KMS-11 (cell line): ENCODE results near the gene AOC1.

Experiments used
- H2AFZ ChIP-seq: fragments of 200-600 bp; sonication (generic); 2 replicates; pipeline ENCODE4 v1.6.1; 2016; ENCODE audit warnings: antibody characterized with exemption, mixed run types, low read depth
- H3K27ac ChIP-seq: fragments of 200-600 bp; sonication (generic); 2 replicates; pipeline ENCODE4 v1.6.1; 2016; ENCODE audit warnings: mild to moderate bottlenecking, mixed run types
- H3K27me3 ChIP-seq: fragments of 200-600 bp; sonication (generic); 2 replicates; pipeline ENCODE4 v1.6.1; 2017; ENCODE audit warnings: mild to moderate bottlenecking, low read depth, mixed run types, moderate library complexity; ENCODE audit not compliant: insufficient read depth
- H3K36me3 ChIP-seq: fragments of 200-600 bp; sonication (generic); 2 replicates; pipeline ENCODE4 v1.6.1; 2017; ENCODE audit warnings: mild to moderate bottlenecking, mixed run types; ENCODE audit not compliant: insufficient read depth
- H3K4me1 ChIP-seq: fragments of 200-600 bp; sonication (generic); 2 replicates; pipeline ENCODE4 v1.6.1; 2016; ENCODE audit warnings: mild to moderate bottlenecking, low read depth, mixed run types; ENCODE audit not compliant: poor library complexity, severe bottlenecking
- H3K4me2 ChIP-seq: fragments of 200-600 bp; sonication (generic); 2 replicates; pipeline ENCODE4 v1.7.0; 2016; ENCODE audit warnings: mild to moderate bottlenecking, mixed run types
- H3K4me3 ChIP-seq: fragments of 200-600 bp; sonication (generic); IDR thresholded peaks from 2 replicates; pipeline ENCODE4 v1.6.1; 2017; ENCODE audit warnings: low read depth, low read length, mixed read lengths; ENCODE audit not compliant: insufficient read depth
- H3K79me2 ChIP-seq: fragments of 200-600 bp; sonication (generic); 2 replicates; pipeline ENCODE4 v1.6.1; 2016; ENCODE audit warnings: low read depth, mixed run types; ENCODE audit not compliant: insufficient read depth
- H3K9ac ChIP-seq: fragments of 200-600 bp; sonication (generic); 2 replicates; pipeline ENCODE4 v1.6.1; 2016; ENCODE audit warnings: mild to moderate bottlenecking, mixed run types
- H4K20me1 ChIP-seq: fragments of 200-600 bp; sonication (generic); 2 replicates; pipeline ENCODE4 v1.6.1; 2016; ENCODE audit warnings: mild to moderate bottlenecking, mixed run types; ENCODE audit not compliant: insufficient read depth
- CTCF ChIP-seq: fragments of 200-600 bp; sonication (generic); conservative IDR thresholded peaks from 2 replicates; pipeline ENCODE4 v1.6.1; 2017; ENCODE audit warnings: low read depth, mild to moderate bottlenecking, antibody characterized with exemption, low read length, moderate library complexity, mixed read lengths

The AOC1 gene

GRCh38 chr7:150824379-150825177 is 27.7 kb upstream of the AOC1 start:
- TF ChIP-seq CTCF = no peak
- H3K9ac ChIP-seq = no peak overlapping the region
- no peak overlapping the region for H3K4me2 ChIP-seq
- no peaks in the 10 kb centered on the region for H3K27me3 ChIP-seq
- no peak overlapping the region for H3K4me3 ChIP-seq
- H2AFZ ChIP-seq = no peak overlapping the region
- no peaks in the 10 kb centered on the region for H4K20me1 ChIP-seq
- no peaks in the 10 kb centered on the region for H3K79me2 ChIP-seq
- no peaks in the 10 kb centered on the region for H3K36me3 ChIP-seq
- no peaks in the 10 kb centered on the region for H3K4me1 ChIP-seq
- H3K27ac ChIP-seq = no peak overlapping the region

GRCh38 chr7:150826061-150826849 is 26.1 kb upstream of the AOC1 start:
- H3K4me1 ChIP-seq = no peaks in the 10 kb centered on the region
- TF ChIP-seq CTCF = no peak
- no peaks in the 10 kb centered on the region for H4K20me1 ChIP-seq
- no peak overlapping the region for H3K9ac ChIP-seq
- H3K4me3 ChIP-seq = no peak overlapping the region
- no peak overlapping the region for H3K4me2 ChIP-seq
- no peaks in the 10 kb centered on the region for H3K27me3 ChIP-seq
- H3K79me2 ChIP-seq = no peaks in the 10 kb centered on the region
- H2AFZ ChIP-seq = no peak overlapping the region
- no peaks in the 10 kb centered on the region for H3K36me3 ChIP-seq
- H3K27ac ChIP-seq = no peak overlapping the region

GRCh38 chr7:150828384-150828783 is 23.9 kb upstream of the AOC1 start:
- Histone ChIP-seq H2AFZ (no peak overlapping the region), H4K20me1 (no peaks in the 10 kb centered on the region), H3K36me3 (no peaks in the 10 kb centered on the region), H3K4me1 (no peaks in the 10 kb centered on the region), H3K27ac (no peak overlapping the region), H3K4me2 (no peak overlapping the region), H3K27me3 (no peaks in the 10 kb centered on the region), H3K9ac (no peak overlapping the region), H3K4me3 (no peak overlapping the region), H3K79me2 (no peaks in the 10 kb centered on the region)
- no peak for TF ChIP-seq CTCF

GRCh38 chr7:150829426-150829825 is 22.9 kb upstream of the AOC1 start:
- TF ChIP-seq CTCF = no peak
- H3K4me3 ChIP-seq = no peak overlapping the region
- no peaks in the 10 kb centered on the region for H3K4me1 ChIP-seq
- H3K4me2 ChIP-seq = no peak overlapping the region
- no peaks in the 10 kb centered on the region for H3K79me2 ChIP-seq
- H3K27me3 ChIP-seq = no peaks in the 10 kb centered on the region
- H3K36me3 ChIP-seq = no peaks in the 10 kb centered on the region
- H4K20me1 ChIP-seq = no peaks in the 10 kb centered on the region
- no peak overlapping the region for H3K9ac ChIP-seq
- no peak overlapping the region for H3K27ac ChIP-seq
- H2AFZ ChIP-seq = no peak overlapping the region
